GM21786 (cell line): ENCODE data around the gene GLCCI1.
"Not testable (repeated sequence)": the region's sequence is repeated elsewhere in the genome, so short reads cannot be mapped to it uniquely, and the experiment has no call there.

Source experiments
- ATAC-seq: cut with Tn5 transposase; IDR thresholded peaks from one replicate; pipeline ENCODE4 v1.9.1; 2021; ENCODE audit not compliant: unreplicated experiment

The GLCCI1 gene

DNA sequence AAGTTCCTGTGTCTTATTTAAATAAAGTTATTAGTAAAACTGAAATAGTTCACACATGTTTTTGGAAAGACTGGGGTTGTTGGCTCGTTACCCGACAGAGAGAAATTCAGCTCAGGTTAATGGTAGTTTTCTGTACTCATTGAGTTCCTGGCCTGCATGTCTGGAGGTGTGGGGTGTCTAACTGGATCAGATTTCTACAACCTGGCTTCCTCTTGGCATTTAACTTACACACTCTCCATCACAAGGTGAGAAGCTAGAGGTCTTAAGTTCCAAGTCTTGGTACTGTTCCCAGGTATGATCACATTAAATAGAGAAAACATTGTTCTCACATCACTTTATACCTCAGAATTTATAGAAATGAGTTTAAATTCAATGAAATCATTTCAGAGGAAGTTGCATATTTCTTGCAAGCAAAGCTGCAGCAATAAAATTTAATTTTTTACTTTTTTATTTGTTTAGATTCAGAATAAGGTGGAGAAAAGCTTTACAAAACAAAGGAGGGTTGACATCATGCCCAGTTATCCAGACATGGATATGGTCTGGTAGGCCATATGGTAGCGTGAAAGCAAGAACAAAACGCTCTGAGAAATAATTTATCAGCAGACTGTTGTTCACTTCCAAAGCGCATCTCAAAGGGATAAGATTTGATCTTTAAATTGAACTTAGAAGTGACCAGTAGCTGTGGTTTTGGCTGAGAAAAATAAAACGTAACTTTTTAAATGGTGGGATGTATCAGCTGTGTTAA lies 120.6 kb downstream of the GLCCI1 start:
- no peak for ATAC-seq

DNA sequence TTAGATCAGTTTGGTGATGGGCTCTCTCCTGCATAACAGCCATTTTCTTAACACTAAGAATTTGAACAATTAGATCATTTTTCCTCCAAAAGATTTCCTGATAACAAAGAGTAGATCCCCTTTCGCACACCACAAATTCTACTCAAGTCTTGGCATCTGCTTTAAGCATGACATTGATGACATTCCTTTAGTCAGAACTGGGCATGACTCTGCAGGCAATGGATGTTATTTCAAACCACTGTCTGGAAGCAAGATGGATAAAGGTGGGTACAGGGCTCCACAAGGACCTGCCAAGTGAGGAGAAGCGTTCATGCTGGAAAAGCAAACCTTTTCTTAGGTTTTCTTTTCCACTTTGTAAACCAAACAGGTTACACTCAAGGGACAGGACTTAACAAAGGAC lies 123.5 kb downstream of the GLCCI1 start:
- ATAC-seq, result no peak

DNA sequence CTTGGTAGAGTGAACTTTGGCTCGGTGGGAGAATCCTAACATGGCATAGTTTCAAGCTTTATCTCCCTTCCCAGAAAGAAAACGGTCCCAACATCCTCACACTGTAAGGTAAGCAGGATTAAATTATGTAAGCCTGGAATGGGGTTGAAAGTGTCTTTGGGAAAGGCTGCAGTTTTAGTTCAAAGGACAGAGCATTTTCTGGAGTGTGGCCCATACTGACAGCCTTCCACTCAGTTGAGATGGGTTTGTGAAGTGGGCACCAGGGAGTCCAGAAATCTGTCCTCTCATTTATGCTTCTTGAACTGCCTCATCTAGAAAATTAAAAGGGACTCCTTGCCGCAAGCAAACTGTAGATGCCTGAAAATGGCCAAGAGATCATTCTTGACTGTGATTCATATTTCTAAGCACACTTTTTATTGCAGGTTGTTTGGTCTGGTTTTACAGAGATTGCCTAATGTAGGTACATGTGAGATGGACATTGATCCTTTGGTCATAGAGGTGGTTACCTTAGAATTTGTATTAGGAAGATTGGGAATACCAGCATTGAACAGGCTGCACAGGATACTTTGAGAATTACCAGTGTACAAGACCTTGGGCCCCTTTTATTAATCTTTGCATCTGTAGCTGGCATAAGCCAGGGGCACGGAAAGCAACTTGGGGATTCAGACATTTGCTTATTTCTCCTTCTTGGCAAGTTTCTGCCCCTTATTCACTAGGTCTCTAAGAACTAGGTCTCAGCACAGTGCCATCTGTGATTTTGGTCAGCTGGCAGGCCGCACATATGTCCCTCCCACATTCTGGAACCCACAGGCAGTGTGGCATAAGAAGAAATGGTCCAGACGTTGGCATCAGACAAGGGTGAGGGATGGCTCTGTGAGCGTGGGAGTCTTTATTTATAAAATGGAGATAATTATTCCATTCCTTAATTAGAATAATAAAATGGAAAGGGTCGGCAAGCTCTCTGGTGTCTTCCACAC lies 125.9 kb downstream of the GLCCI1 start:
- no peak for ATAC-seq

DNA sequence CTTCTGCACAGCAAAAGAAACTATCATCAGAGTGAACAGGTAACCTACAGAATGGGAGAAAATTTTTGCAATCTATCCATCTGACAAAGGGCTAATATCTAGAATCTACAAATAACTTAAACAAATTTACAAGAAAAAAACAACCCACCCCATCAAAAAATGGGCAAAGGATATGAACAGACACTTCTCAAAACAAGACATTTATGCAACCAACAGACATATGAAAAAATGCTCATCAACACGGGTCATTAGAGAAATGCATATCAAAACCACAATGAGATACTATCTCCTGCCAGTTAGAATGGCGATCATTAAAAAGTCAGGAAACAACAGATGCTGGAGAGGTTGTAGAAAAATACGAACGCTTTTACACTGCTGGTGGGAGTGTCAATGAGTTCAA lies 132.7 kb downstream of the GLCCI1 start:
- not testable (repeated sequence) for ATAC-seq

DNA sequence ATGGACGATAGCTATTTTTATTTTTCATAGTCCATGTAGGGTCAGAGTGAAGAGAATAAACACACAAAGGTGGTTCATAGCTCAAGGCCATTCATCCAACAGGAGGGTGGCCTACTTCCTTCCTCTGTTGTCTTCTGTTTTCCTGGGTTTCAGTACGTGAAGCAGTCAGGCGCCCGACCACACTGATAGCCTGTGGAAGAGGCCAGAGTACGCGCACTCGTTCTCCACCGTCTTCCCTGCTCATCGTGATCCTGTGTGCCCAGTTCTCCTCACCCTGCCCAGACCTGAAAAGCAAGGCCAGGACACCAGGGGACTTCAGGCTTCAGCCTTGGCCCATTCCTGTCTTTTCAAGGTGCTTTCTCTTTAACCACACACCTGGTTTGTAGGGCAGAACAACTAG lies 134.7 kb downstream of the GLCCI1 start:
- ATAC-seq, result no peak

DNA sequence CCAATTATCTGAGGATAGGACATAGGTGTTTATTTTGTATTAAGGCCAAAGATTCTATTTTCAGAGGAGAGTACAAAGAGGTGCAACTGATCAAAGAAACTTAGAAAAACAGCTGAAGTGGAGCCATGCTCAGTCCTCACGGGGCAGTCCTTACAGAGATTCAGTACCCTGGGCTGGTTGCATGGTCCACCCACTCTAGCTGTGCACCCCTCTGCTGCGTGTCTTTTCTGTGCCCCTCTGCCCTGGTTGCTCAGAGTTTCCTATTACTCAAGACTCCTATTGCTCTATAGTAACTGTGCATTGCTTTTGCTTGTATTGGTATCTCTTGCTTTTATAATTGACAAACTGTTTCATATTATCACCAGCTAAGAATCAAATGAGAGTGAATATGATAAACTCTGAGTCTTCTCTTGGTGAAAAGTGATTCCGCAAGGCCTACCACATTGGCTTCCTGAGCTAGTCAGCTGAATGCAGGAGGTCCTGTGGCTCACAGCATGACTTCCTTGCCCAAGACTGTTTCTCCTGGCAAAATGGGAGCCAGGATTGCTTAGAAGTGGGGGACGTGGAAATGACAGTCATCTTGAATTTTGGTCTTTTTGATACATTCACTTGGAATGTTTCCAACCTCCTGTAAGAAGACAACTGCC lies 137.0 kb downstream of the GLCCI1 start:
- no peak for ATAC-seq

DNA sequence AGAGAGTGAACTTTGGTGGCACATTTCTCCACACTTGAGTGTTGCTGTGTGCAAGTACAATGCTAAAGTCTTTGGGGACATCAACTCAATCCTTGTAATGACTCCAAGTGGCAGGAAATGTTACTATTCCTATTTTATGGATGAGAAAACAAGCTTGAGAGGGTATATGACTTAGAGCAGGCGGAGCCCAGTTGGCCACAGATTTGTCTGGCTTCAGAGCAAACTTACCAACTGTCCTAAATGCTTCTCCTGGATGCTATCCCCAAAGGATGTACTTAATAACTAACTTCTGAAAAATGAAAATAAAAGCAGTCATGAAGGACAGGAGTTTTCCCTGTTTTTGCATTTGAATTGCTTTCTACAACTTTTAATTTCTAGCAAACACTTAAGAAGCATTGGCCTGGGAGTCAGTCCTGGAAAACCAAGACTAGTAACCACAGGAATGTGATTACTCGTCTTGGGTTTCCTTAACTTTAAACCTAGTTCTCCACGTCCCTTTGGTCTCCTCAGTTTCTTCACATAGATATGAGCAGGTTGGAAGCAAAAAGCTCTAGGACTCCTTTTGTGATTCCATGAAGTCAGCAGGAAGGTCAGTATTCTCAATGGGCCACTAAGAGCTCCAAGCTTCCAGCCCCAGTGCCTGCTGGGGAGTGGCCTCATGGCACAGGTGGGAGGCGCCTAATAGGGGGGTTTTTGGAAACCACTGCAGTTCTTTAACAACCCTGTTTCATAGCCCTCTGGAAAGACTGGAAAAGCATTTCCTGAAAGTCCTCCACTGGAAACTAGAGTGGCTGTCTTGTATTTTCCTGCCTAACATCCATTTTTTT lies 140.8 kb downstream of the GLCCI1 start:
- ATAC-seq, result no peak

DNA sequence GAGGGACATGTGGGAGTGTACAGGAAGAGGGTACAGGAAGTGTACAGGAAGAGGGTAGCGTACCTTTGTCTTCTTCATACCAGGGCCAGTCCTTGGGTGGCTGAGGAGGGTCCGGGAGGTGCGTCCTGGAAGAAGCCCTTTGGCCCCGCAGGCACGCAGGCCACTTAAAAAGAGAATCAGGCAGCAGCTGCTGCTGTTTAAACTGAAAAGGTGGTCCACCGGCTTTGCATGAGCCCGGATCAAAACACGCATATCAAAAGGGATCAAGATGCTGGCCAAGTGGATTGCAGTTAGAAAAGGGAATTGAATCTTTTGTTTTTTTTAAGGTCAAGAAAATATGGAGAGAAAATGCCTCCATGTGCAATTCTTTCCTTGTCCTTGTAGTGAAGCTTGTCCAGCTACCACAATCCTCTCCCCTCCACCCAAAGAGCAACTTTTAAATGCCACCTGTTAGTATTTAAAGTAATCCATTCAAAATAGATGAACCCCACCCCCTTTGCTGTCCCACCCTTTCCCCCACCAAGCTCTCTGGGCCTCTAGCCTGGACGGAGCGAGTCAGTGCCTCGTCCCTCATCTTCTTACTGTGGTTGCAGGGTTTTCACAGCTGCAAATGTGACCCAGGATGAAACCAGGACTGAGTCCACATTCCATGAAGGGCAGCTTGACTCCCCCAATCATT lies 142.8 kb downstream of the GLCCI1 start:
- ATAC-seq, result no peak

DNA sequence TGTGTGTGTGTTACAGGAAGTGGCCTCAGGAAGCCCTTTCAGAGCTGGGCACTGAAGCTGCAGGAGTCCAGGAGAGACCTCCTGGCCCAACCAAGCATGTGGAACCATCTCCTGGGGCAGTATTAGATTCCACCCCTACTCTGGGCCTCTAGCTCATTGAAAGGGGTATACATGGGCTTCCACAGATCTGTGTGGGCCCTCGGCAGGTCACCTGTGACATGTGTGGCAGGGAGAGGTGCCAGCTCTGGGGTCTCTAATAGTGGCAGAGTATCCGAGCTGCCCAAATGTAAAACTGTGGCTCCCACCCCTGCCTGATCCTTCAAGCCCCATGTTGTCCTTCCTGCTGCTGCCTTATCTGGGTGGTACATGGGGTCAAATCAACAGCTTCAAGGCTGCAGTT lies 144.1 kb downstream of the GLCCI1 start:
- ATAC-seq, result no peak

DNA sequence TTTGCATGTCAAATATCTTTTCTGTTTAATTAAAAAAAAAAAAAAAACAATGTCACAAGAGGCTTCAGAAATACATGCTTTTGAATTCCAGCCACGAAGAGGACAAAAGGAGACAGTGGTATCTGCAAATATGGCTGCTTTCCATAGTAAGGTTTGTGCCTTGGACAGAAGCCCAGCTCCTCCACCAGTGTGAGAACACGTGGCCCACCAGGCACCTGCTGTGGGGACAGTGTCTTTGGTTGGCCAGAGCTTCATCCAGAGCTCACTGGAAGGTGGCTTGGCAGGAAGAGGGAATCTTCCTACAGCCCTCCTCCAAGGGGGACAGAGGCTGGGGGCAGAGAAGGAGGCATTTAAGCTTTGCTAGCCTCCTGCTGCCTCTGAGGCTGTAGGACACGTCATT lies 144.6 kb downstream of the GLCCI1 start:
- ATAC-seq, result no peak

DNA sequence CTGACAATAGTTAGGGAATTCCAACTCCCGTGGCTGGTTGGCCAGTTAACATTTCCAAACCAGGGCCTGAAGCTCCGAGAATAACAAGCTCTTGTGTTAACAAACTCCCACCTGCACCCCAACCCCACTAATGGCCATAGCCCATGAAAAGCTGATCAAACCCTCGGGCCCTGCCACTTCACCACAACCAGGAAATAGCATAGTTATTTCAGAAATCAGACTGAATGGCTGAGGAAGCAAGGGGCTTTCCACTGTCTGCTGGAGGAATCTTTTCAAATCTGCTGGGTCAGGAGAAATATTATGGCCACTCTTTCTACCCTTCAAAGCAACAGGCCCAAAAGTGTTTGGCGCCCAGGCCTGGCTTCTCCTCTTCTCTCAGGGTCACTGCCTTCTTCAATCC lies 145.6 kb downstream of the GLCCI1 start:
- ATAC-seq, result no peak

DNA sequence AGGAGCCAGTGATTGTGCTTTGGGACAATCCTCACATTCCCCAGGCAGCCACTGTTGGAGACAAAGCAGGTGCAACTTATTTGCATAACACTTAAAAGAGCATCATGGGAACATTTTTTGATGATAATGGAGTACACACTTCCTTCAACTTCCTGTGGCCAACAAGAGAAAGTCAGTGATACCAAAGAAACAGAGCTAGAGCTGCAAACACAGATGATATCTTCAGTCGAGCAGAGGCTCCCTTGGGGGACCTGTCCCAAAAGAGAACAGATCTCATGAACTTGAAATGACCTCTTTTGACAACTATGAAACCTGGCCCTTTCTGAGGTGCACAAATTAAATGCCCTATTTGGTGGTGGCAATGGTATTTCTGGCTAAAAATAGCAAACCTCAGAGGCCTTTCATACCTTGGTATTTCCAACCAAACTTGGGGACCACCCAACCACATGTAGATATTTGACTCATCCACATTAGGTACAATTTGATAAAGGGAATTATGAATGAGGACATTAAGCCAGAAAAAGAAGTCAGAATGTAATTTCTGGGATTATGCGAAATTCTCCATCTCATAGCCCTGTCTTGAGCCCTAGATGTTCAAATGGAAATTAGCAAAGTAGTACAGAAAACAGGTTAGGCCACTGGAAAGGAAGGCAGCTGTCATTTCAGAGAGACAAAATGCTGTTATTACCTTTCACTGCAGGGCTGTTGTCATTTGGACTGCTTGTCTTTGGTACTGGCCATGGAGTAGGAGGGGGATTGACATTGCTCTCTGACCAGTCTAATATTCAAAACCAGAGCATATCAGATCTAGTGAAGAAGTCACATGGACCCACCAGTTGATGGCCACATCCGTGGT lies 147.2 kb downstream of the GLCCI1 start:
- peak; percentile 95 for ATAC-seq

DNA sequence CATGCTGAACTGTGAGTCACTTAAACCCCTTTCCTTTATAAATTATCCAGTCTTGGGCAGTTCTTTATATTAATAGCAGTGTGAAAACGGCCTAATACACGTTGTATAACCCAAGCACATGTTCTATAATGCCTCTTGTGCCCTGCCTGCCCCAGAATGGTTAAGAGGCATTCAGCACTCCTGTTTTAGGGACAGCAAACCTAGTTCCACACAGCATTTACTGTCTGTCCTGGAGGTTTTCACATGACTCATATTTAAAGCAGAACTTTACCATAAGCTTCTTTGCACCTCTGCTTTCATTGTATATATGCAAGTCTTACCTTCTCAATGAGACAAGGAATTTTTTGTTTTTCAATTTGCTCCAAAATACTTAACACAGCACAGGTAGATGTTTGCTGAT lies 148.6 kb downstream of the GLCCI1 start:
- ATAC-seq, result no peak

DNA sequence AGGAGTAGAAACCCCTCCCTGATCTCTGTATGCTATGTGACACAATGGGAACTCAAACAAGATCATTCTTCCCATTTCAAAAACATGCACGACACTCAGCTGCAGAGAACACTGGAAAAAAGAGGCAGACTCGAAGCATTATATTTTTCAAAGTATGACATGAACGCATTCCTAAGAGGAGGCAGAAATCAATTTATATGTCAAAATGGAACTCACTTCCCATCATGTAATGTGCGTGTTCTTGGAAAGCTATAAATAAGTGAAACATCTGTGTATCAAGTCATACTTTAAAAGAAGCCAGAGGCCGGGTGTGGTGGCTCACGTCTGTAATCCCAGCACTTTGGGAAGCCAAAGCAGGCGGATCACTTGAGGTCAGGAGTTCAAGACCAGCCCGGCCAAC lies 150.7 kb downstream of the GLCCI1 start:
- ATAC-seq, result no peak

DNA sequence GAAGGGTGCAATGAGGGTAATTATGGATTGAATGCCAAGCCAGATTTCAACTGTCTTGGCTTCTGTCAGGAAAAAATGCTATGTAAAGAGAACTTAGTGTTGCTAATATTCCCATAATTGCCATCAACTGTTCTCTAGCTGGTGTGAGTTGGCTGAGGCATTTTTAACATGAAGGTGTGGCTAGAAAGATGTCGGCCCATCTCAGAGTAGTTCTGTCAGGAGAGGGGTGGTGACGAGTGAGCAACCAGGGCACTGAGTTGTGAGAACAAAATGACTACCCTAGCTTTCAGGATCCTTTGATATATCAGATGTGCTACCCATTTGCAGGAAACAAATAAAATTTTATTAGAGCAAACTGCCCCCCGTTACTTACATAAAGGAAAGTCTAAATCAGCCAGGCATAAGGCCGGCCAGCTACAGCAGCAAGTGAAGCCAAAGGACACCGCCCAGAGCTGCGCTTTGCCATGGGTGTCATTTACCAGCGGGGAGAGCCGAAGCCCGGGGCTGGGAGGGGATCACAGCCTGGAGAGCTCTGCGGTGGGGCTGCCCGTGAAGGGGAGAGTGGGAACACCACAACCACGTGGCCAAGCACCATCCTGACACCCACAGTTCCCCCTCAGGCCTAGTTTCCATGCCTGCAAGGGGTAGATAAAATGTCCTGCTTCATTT lies 151.9 kb downstream of the GLCCI1 start:
- no peak for ATAC-seq

DNA sequence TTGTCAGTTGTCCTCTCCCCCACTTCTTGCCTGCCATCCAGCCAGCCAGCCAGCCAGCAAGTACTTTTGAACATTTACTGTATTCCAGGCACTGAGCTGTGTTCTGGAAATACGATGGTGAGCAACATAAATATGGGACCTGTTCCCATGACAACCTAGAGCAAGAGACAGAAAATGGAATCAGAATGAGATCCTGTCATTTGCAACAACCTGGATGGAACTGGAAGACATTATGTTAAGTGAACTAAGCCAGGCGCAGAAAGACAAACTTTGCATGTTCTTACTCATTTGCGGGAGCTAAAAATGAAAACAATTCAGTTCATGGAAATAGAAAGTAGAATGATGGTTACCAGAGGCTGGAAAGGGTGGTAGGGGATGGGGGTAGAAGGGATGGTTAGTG lies 152.6 kb downstream of the GLCCI1 start:
- no peak for ATAC-seq

DNA sequence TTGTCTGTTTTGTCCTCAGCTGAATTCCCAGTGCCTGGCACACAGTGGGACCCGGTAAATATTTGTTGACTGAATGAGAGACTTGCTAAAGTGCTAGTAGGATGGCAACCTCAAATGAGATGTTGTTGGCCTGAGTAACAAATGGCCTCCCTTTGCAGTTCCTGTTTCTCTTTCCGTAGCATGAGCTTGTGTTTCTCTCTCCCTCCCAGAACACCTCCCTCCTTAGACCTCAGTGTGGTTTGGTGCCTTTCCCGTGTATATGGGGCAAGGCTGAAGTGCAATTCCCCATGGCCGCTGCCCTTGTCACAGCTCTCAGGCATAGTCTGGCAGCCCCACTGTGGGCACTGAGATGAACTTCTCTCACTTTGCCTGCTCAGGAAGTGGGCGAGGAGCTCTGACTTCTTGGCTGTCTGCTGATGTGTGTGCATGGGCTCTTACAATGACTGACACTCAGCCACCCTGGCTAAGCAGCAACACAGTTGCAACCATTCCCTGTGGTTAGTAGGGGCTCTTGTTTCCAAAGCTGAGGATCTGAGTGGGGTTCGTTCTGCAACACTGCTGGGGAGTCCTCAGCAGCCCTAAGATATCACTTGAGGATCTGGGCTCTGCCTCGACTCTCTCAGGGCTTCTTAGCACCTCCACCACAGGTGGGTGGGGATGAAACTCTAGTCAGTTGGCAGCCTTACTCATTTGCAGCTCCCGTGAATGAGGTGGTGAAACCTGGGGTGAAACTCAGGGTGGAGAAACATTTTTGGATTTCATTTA lies 157.3 kb downstream of the GLCCI1 start:
- ATAC-seq, result peak; percentile 73

DNA sequence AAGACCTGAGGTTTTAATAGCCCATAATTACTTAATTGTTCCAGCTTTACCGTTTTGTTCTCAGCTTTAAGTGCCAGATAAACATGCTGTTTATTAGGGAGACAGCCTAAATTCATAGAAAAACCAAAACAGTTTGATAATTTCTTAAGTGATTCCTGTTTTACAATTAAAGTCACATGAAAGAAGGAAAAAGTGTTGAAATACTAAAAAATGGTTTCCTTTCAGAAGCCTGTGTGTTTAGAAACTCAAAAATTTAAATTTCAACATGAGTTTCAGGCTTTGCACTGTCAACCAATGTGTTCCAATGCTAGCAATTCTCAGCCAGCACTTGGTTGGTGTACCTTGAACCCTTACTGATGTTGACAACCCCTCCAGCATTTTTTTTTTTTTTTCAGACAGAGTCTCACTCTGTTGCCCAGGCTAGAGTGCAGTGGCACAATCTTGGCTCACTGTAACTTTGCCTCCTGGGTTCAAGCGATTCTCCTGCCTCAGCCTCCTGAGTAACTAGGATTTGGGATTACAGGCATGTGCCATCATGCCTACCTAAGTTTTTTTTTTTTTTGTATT lies 158.1 kb downstream of the GLCCI1 start:
- no peak for ATAC-seq
